KMS-11 (cell line): ENCODE measurements around the gene AOPEP.

Source experiments
- H2AFZ ChIP-seq: fragments of 200-600 bp; sonication (generic); 2 replicates; pipeline ENCODE4 v1.6.1; 2016; ENCODE audit warnings: antibody characterized with exemption, mixed run types, low read depth
- H3K27ac ChIP-seq: fragments of 200-600 bp; sonication (generic); 2 replicates; pipeline ENCODE4 v1.6.1; 2016; ENCODE audit warnings: mild to moderate bottlenecking, mixed run types
- H3K27me3 ChIP-seq: fragments of 200-600 bp; sonication (generic); 2 replicates; pipeline ENCODE4 v1.6.1; 2017; ENCODE audit warnings: mild to moderate bottlenecking, low read depth, mixed run types, moderate library complexity; ENCODE audit not compliant: insufficient read depth
- H3K36me3 ChIP-seq: fragments of 200-600 bp; sonication (generic); 2 replicates; pipeline ENCODE4 v1.6.1; 2017; ENCODE audit warnings: mild to moderate bottlenecking, mixed run types; ENCODE audit not compliant: insufficient read depth
- H3K4me1 ChIP-seq: fragments of 200-600 bp; sonication (generic); 2 replicates; pipeline ENCODE4 v1.6.1; 2016; ENCODE audit warnings: mild to moderate bottlenecking, low read depth, mixed run types; ENCODE audit not compliant: poor library complexity, severe bottlenecking
- H3K4me2 ChIP-seq: fragments of 200-600 bp; sonication (generic); 2 replicates; pipeline ENCODE4 v1.7.0; 2016; ENCODE audit warnings: mild to moderate bottlenecking, mixed run types
- H3K4me3 ChIP-seq: fragments of 200-600 bp; sonication (generic); IDR thresholded peaks from 2 replicates; pipeline ENCODE4 v1.6.1; 2017; ENCODE audit warnings: low read depth, low read length, mixed read lengths; ENCODE audit not compliant: insufficient read depth
- H3K79me2 ChIP-seq: fragments of 200-600 bp; sonication (generic); 2 replicates; pipeline ENCODE4 v1.6.1; 2016; ENCODE audit warnings: low read depth, mixed run types; ENCODE audit not compliant: insufficient read depth
- H3K9ac ChIP-seq: fragments of 200-600 bp; sonication (generic); 2 replicates; pipeline ENCODE4 v1.6.1; 2016; ENCODE audit warnings: mild to moderate bottlenecking, mixed run types
- H4K20me1 ChIP-seq: fragments of 200-600 bp; sonication (generic); 2 replicates; pipeline ENCODE4 v1.6.1; 2016; ENCODE audit warnings: mild to moderate bottlenecking, mixed run types; ENCODE audit not compliant: insufficient read depth
- CTCF ChIP-seq: fragments of 200-600 bp; sonication (generic); conservative IDR thresholded peaks from 2 replicates; pipeline ENCODE4 v1.6.1; 2017; ENCODE audit warnings: low read depth, mild to moderate bottlenecking, antibody characterized with exemption, low read length, moderate library complexity, mixed read lengths

Gene AOPEP

GRCh38 chr9:94717761-94718160, 8.7 kb upstream of the AOPEP start:
- no peaks in the 10 kb centered on the region for H4K20me1 ChIP-seq
- H3K4me2 ChIP-seq = no peak overlapping the region
- no peaks in the 10 kb centered on the region for H3K27me3 ChIP-seq
- no peak overlapping the region for H2AFZ ChIP-seq
- H3K9ac ChIP-seq = no peak overlapping the region
- TF ChIP-seq CTCF = no peak
- no peaks in the 10 kb centered on the region for H3K36me3 ChIP-seq
- no peaks in the 10 kb centered on the region for H3K79me2 ChIP-seq
- H3K27ac ChIP-seq = no peak overlapping the region
- no peaks in the 10 kb centered on the region for H3K4me1 ChIP-seq
- no peak overlapping the region for H3K4me3 ChIP-seq

GRCh38 chr9:94718936-94719335, 7.6 kb upstream of the AOPEP start:
- H3K36me3 ChIP-seq = no peaks in the 10 kb centered on the region
- H3K27ac ChIP-seq = no peak overlapping the region
- no peaks in the 10 kb centered on the region for H3K27me3 ChIP-seq
- no peaks in the 10 kb centered on the region for H3K4me1 ChIP-seq
- H2AFZ ChIP-seq = no peak overlapping the region
- no peak overlapping the region for H3K9ac ChIP-seq
- H3K4me3 ChIP-seq = no peak overlapping the region
- TF ChIP-seq CTCF = no peak
- H3K79me2 ChIP-seq = no peaks in the 10 kb centered on the region
- H4K20me1 ChIP-seq = no peaks in the 10 kb centered on the region
- no peak overlapping the region for H3K4me2 ChIP-seq

GRCh38 chr9:94719878-94720277, 6.6 kb upstream of the AOPEP start:
- H4K20me1 ChIP-seq = no peaks in the 10 kb centered on the region
- H3K4me3 ChIP-seq = no peak overlapping the region
- no peak overlapping the region for H3K9ac ChIP-seq
- H3K4me2 ChIP-seq = no peak overlapping the region
- no peaks in the 10 kb centered on the region for H3K27me3 ChIP-seq
- H2AFZ ChIP-seq = no peak overlapping the region
- no peaks in the 10 kb centered on the region for H3K79me2 ChIP-seq
- no peak for TF ChIP-seq CTCF
- H3K27ac ChIP-seq = no peak overlapping the region
- H3K4me1 ChIP-seq = no peaks in the 10 kb centered on the region
- H3K36me3 ChIP-seq = no peaks in the 10 kb centered on the region

GRCh38 chr9:94720846-94721549, 5.5 kb upstream of the AOPEP start:
- no peak for TF ChIP-seq CTCF
- Histone ChIP-seq H3K36me3 (no peaks in the 10 kb centered on the region), H3K4me3 (no peak overlapping the region), H2AFZ (0 out of 2 replicates have a peak overlapping the region, but pooled peaks have one; percentile 23), H3K27ac (no peak overlapping the region), H3K4me1 (peaks cover 2% of the 10 kb centered on the region), H4K20me1 (no peaks in the 10 kb centered on the region), H3K9ac (no peak overlapping the region), H3K27me3 (no peaks in the 10 kb centered on the region), H3K79me2 (no peaks in the 10 kb centered on the region), H3K4me2 (no peak overlapping the region)
